IMR-90 (cell line): Measurements from ENCODE around the gene HHLA2. TPM values are rescaled to one million over a fixed set of nuclear protein-coding genes. Genes with fewer than 3 reads are reported as not detected.
A peak's percentile ranks its signal among the peaks of the same experiment; 100 is the strongest.

ENCODE experiments used
- ATAC-seq: fragments of 200-7000 bp; cut with Tn5 transposase; 2 replicates; pipeline ENCODE4 v1.9.1; 2020; ENCODE audit warnings: low read depth, mild to moderate bottlenecking, moderate library complexity
- BruUV-seq: library from RNA; stranded (reverse); fragments of 400-500 nt; replicated peaks from 2 replicates; lab custom pipeline; 2021; lab: Mats Ljungman, UMichigan
- CTCF ChIA-PET: fragments of 300-600 bp; formaldehyde crosslinking; extraction: SDS; loops from one replicate; lab custom pipeline; 2021; ENCODE audit warnings: antibody characterized with exemption; lab: Yijun Ruan, JAX
- POLR2A ChIA-PET: fragments of 300-600 bp; sonication (Branson Sonifier 250); formaldehyde crosslinking; loops from one replicate; lab custom pipeline; 2022; ENCODE audit warnings: antibody characterized with exemption; ENCODE audit not compliant: unreplicated experiment; lab: Charles Lee
- DNase-seq: peaks from one replicate; pipeline ENCODE4 v3.0.0; 2013
- H2AFZ ChIP-seq: replicated peaks from 2 replicates; pipeline ENCODE3; 2013; ENCODE audit warnings: low read length, mild to moderate bottlenecking; ENCODE audit not compliant: poor library complexity
- H2AK5ac ChIP-seq: 2 replicates; pipeline ENCODE4 v1.6.1; 2013; ENCODE audit warnings: low read depth, low read length, inconsistent platforms
- H2AK9ac ChIP-seq: replicated peaks from 2 replicates; pipeline ENCODE3; 2013; ENCODE audit warnings: mild to moderate bottlenecking, low read depth, low read length, moderate library complexity; ENCODE audit not compliant: poor library complexity
- H2BK120ac ChIP-seq: 2 replicates; pipeline ENCODE4 v1.6.1; 2013; ENCODE audit warnings: low read depth, low read length, inconsistent platforms
- H2BK15ac ChIP-seq: 3 replicates; pipeline ENCODE4 v1.6.1; 2013; ENCODE audit warnings: low read depth, low read length, inconsistent platforms
- H2BK20ac ChIP-seq: 2 replicates; pipeline ENCODE4 v1.6.1; 2013; ENCODE audit warnings: low read depth, mild to moderate bottlenecking, inconsistent platforms, low read length, moderate library complexity
- H2BK5ac ChIP-seq: 2 replicates; pipeline ENCODE4 v1.6.1; 2013; ENCODE audit warnings: mild to moderate bottlenecking, low read depth, low read length, inconsistent platforms; ENCODE audit not compliant: poor library complexity, severe bottlenecking
- H3K14ac ChIP-seq: replicated peaks from 2 replicates; pipeline ENCODE4 v1.6.1; 2013; ENCODE audit warnings: low read depth, low read length, inconsistent platforms
- H3K18ac ChIP-seq: 2 replicates; pipeline ENCODE4 v1.6.1; 2013; ENCODE audit warnings: low read depth, low read length, control low read depth
- H3K23ac ChIP-seq: 2 replicates; pipeline ENCODE4 v1.6.1; 2013; ENCODE audit warnings: low read depth, low read length, inconsistent platforms
- H3K27ac ChIP-seq: 2 replicates; pipeline ENCODE4 v1.5.1; 2013; ENCODE audit warnings: mild to moderate bottlenecking, control low read depth, low read length; ENCODE audit not compliant: insufficient read depth
- H3K27me3 ChIP-seq: 2 replicates; pipeline ENCODE4 v1.6.1; 2013; ENCODE audit warnings: low read length; ENCODE audit not compliant: control insufficient read depth, insufficient read depth
- H3K36me3 ChIP-seq: 2 replicates; pipeline ENCODE4 v1.6.1; 2013; ENCODE audit warnings: low read length, mixed read lengths; ENCODE audit not compliant: control insufficient read depth, insufficient read depth
- H3K4ac ChIP-seq: 2 replicates; pipeline ENCODE4 v1.6.1; 2013; ENCODE audit warnings: low read depth, low read length, inconsistent platforms
- H3K4me1 ChIP-seq: 2 replicates; pipeline ENCODE4 v1.6.1; 2013; ENCODE audit warnings: low read length, mixed read lengths; ENCODE audit not compliant: control insufficient read depth, insufficient read depth
- H3K4me2 ChIP-seq: 2 replicates; pipeline ENCODE4 v1.6.1; 2013; ENCODE audit warnings: low read depth, mild to moderate bottlenecking, control low read depth, low read length, moderate library complexity
- H3K4me3 ChIP-seq: 2 replicates; pipeline ENCODE4 v1.5.1; 2013; ENCODE audit warnings: low read depth, mild to moderate bottlenecking, control low read depth, low read length, moderate library complexity; ENCODE audit not compliant: insufficient read depth
- H3K56ac ChIP-seq: 2 replicates; pipeline ENCODE4 v1.6.1; 2013; ENCODE audit warnings: low read length, inconsistent platforms; ENCODE audit not compliant: insufficient read depth; ENCODE audit errors: extremely low read depth
- H3K79me1 ChIP-seq, 2 experiments: 2 replicates each; pipeline ENCODE4 v1.6.1; 2013; ENCODE audit warnings: low read length in 2 of 2, inconsistent platforms in 1 of 2, low read depth in 1 of 2
- H3K9ac ChIP-seq: 2 replicates; pipeline ENCODE4 v1.6.1; 2013; ENCODE audit warnings: low read depth, low read length, control low read depth
- H3K9me1 ChIP-seq: 2 replicates; pipeline ENCODE4 v1.6.1; 2013; ENCODE audit warnings: low read length, inconsistent platforms; ENCODE audit not compliant: insufficient read depth
- H3K9me3 ChIP-seq: 2 replicates; pipeline ENCODE4 v1.6.1; 2013; ENCODE audit warnings: low read length; ENCODE audit not compliant: control insufficient read depth, insufficient read depth
- H4K20me1 ChIP-seq: 2 replicates; pipeline ENCODE4 v1.6.1; 2013; ENCODE audit warnings: low read length, inconsistent platforms; ENCODE audit not compliant: insufficient read depth
- H4K5ac ChIP-seq: 2 replicates; pipeline ENCODE4 v1.6.1; 2013; ENCODE audit warnings: mild to moderate bottlenecking, low read depth, low read length, control low read depth
- H4K8ac ChIP-seq, 2 experiments: 2 replicates each; pipeline ENCODE4 v1.6.1; 2013; ENCODE audit warnings: low read depth in 2 of 2, low read length in 2 of 2, control low read depth in 1 of 2, inconsistent platforms in 1 of 2
- H4K91ac ChIP-seq: 2 replicates; pipeline ENCODE4 v1.6.1; 2013; ENCODE audit warnings: low read depth, low read length, inconsistent platforms; ENCODE audit not compliant: insufficient read depth
- BHLHE40 ChIP-seq: fragments of 150-350 bp; IDR thresholded peaks from 2 replicates; pipeline ENCODE4 v1.6.1; 2016; ENCODE audit warnings: mild to moderate bottlenecking, low read depth, low read length
- CHD1 ChIP-seq: IDR thresholded peaks from 2 replicates; pipeline ENCODE4 v1.6.1; 2012; ENCODE audit warnings: low read depth, low read length, improper control_type of control experiment
- MAFK ChIP-seq: IDR thresholded peaks from 2 replicates; pipeline ENCODE4 v1.6.1; 2012; ENCODE audit warnings: low read depth, low read length, improper control_type of control experiment
- POLR2A ChIP-seq: IDR thresholded peaks from 2 replicates; pipeline ENCODE4 v1.6.1; 2012; ENCODE audit warnings: mild to moderate bottlenecking, low read depth, low read length
- RAD21 ChIP-seq: IDR thresholded peaks from 2 replicates; pipeline ENCODE4 v1.6.1; 2012; ENCODE audit warnings: low read length, improper control_type of control experiment
- SMC3 ChIP-seq: fragments of 150-350 bp; IDR thresholded peaks from 2 replicates; pipeline ENCODE4 v1.6.1; 2016; ENCODE audit warnings: low read depth, mild to moderate bottlenecking, antibody characterized with exemption, low read length, moderate library complexity
- WGBS, 2 experiments: methylation state at CpG; one replicate each; pipeline versions ENCODE4 v1.1.5 to v1.1.7; 2013; ENCODE audit warnings: missing lambda C conversion rate in 2 of 2; ENCODE audit not compliant: insufficient read length in 1 of 2; ENCODE audit errors: extremely low coverage in 2 of 2; 5-methylcytosine and 5-hydroxymethylcytosine counted together
- dilution Hi-C: fragments of 300-500 bp; cut with HindIII; formaldehyde crosslinking; loops from one replicate; pipeline ENCODE4 v1.14.3; 2018; ENCODE audit warnings: low sequenced_read_pairs; ENCODE audit not compliant: unreplicated experiment
- in situ Hi-C: fragments of 300-500 bp; cut with MboI; formaldehyde crosslinking; loops from 3 replicates; pipeline ENCODE4 v1.14.3; 2019; ENCODE audit warnings: low sequenced_read_pairs, inconsistent platforms, mixed read lengths
- intact Hi-C: fragments of 100-400 bp; cut with micrococcal nuclease; formaldehyde crosslinking; loops from 2 replicates; pipeline ENCODE4 v1.10.0; 2022
- polyA plus RNA-seq, 3 experiments: library from polyadenylated mRNA; depleted of rRNA; stranded (reverse); fragments of >200 nt; gene quantifications; 2 replicates each; pipeline ENCODE4 v1.2.3, GENCODE V29; 2012; ENCODE audit warnings: low replicate concordance in 1 of 3
- total RNA-seq: library from RNA; depleted of rRNA; stranded (reverse); fragments of >200 nt; gene quantifications from 2 replicates; pipeline ENCODE4 v1.2.3, GENCODE V29; 2012

Gene HHLA2
- total and polyA plus RNA-seq, 2 of the 4 experiments (the other 2 are of a cell fraction), result not detected

DNA sequence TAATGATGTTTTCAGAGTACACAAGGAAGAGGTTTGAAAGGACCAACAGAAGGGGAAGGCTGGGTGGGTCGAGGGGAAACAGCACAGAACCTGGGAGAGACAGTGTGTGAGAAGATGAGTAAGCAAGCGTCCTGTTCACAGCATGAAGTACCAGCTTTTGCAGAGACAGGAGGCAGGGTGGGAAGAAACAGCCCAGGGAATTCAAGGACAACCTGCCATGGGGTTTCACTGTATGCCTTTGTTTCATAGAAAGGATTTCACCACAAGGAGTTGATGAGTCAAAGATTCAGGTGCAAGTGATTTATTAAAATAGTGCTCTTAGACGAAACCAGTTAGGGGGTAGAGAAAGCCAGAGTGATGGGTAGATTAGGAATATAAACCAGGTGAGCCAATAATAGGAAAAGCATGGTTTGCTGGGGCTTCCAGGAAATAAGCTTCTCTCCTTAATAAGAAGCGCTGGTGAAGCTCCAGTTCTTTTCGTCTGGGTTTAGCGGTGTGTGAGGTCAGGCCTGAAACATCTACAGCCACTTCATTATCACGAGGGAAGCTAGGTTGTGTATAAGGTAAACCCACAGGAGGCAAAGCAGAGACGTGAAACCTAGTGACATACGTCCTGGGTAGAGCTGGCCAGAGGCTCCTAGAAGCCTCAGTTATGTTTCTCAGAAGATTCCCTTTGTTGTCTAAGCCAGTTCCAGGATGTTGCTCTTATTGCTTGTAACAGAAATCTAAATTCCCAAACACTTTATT lies 3.9 kb downstream of the HHLA2 start:
- dilution Hi-C loops, result no loop called here
- CTCF ChIA-PET, result interaction anchor here (0.6 kb wide), 1 partner anchor 613 kb away, joined by 4 read pairs; no protein-coding TSS in a partner anchor

More for the DNA sequence above, 3.9 kb downstream of the HHLA2 start:
- Histone ChIP-seq H3K9me3 (no peaks in the 10 kb centered on the region), H3K27ac (no peak overlapping the region), H3K14ac (peak overlapping the region; percentile 48; the same call in 1 of the 2 replicates), H3K4me2 (peak overlapping the region; percentile 10; the same call in 1 of the 2 replicates), H3K4ac (peak overlapping the region; percentile 51), H3K9me1 (peaks cover 2% of the 10 kb centered on the region; the same call in 1 of the 2 replicates), H2AFZ (peak overlapping the region; percentile 81), H3K18ac (no peak overlapping the region), H4K5ac (no peak overlapping the region), H2AK5ac (no peak overlapping the region), H4K91ac (peak overlapping the region; percentile 40; the same call in 1 of the 2 replicates), H3K56ac (no peak overlapping the region), H3K4me3 (no peak overlapping the region), H4K8ac (no peak overlapping the region; a peak in 1 of 4 replicates), H3K36me3 (no peaks in the 10 kb centered on the region), H4K20me1 (no peaks in the 10 kb centered on the region), H2BK15ac (peak overlapping the region; percentile 80; the same call in 1 of the 3 replicates), H2AK9ac (no peak overlapping the region), H3K4me1 (peaks cover 6% of the 10 kb centered on the region), H3K9ac (no peak overlapping the region), H3K79me1 (no peaks in the 10 kb centered on the region), H2BK20ac (peak overlapping the region; percentile 78), H2BK5ac (no peak overlapping the region), H2BK120ac (peak overlapping the region; percentile 74), H3K27me3 (no peaks in the 10 kb centered on the region), H3K23ac (peak overlapping the region; percentile 63; the same call in 1 of the 2 replicates)
- 57% methylated on average over 2 of the region's 9 CpGs; no CpG with 5 or more reads in 1 of the 2 experiments for WGBS, 2 experiments
- no TSS peak for BruUV-seq
- intact Hi-C loops (loop anchor here (10.0 kb wide), 2 partner anchors 65 to 205 kb away; partner anchors contain the start of gene CD47), in situ Hi-C loops (no loop called here)
- TF ChIP-seq CHD1 (no peak), MAFK (no peak), SMC3 (no peak), RAD21 (no peak), POLR2A (no peak), BHLHE40 (no peak)
- POLR2A ChIA-PET, result no interaction called here
- DNase-seq, result no peak
- no peak for ATAC-seq
